Measurements from ENCODE around the gene RPL18A.

The RPL18A gene

DNA sequence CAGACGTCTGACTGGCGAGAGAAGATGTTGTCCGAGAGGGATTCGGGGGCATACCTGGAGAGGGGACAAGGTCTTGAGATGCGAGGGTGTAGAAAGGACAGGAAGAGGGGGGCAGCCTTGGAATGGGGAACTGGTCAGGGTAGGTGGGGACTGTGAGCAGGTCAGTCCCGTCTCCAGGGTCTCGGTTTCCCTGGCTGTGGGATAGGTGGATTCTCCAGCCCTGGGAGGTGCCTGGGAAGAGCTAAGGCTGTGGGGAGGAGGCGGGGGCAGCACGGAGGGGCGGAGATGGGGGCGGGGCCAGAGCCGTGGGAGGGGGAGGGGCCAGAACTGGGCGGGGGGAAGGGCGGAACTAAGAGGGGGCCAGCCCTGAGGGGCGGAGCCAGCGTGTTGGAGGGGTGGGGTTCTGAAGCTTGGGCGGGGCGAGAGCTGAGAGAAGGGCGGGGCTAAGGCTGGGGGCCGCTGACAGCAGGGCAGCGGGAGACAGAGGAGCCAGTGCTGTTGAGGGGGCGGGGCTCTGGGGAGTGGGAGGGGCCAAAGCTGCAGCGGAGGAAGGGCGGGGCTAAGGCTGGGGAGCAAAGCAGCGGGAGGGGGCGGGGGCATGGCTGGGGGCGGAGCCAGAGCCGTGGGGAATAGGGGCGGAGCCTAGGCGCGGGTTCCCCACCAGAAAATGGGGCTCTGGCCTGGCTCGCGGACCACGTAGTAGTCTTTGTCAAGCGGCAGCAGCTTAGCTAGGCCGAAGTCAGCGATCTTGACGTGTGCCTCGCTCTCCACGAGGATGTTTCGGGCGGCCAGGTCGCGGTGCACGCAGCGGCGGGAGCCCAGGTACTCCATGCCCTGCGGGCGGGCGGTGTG is 28.9 kb upstream of the RPL18A start:
- Histone ChIP-seq H3K4me1 (ENCODE audit: control insufficient read depth, insufficient read depth, low read length) (peaks cover 14% of the 10 kb centered on the region), H3K9me3 (ENCODE audit: control insufficient read depth, low read length) (no peaks in the 10 kb centered on the region), H3K4me3 (ENCODE audit: insufficient read depth, low read depth, low read length) (peak overlapping the region; percentile 39), H3K27ac (ENCODE audit: insufficient read depth, low read depth, low read length, poor library complexity, severe bottlenecking) (peak overlapping the region; percentile 76), H3K36me3 (ENCODE audit: control insufficient read depth, insufficient read depth, low read length) (no peaks in the 10 kb centered on the region), H3K27me3 (ENCODE audit: control insufficient read depth, insufficient read depth, low read length, poor library complexity, severe bottlenecking) (peaks cover 12% of the 10 kb centered on the region)
- 16 to 20% methylated on average over 50 of the region's 50 CpGs for WGBS, 2 experiments

DNA sequence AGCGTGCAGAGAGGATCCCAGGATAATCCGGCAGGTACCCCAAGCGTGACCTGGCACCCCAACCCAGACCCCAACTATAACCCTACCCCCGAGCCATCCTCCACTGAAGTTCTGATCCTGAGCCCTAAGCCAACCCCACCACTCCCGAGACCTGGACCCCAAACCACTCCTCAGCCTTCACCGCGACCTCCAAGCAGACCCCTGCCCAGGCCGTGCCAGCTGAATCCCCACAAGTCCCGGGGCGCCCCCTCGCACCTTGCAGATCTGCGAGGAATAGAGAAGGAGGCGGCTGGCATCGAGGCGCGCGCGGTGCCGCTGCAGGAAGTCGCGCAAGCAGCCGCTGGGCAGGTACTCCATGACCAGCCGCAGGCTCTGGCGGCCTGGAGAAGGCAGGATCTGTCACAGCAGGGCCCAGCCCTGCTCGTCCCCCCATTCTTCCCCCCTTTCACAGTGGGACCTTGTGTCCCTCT is 28.3 kb upstream of the RPL18A start:
- Histone ChIP-seq H3K27ac (ENCODE audit: insufficient read depth, low read depth, low read length, poor library complexity, severe bottlenecking) (no peak overlapping the region), H3K36me3 (ENCODE audit: control insufficient read depth, insufficient read depth, low read length) (no peaks in the 10 kb centered on the region), H3K4me3 (ENCODE audit: insufficient read depth, low read depth, low read length) (peak overlapping the region; percentile 29), H3K27me3 (ENCODE audit: control insufficient read depth, insufficient read depth, low read length, poor library complexity, severe bottlenecking) (peaks cover 12% of the 10 kb centered on the region), H3K9me3 (ENCODE audit: control insufficient read depth, low read length) (no peaks in the 10 kb centered on the region), H3K4me1 (ENCODE audit: control insufficient read depth, insufficient read depth, low read length) (peaks cover 14% of the 10 kb centered on the region)
- 63 to 66% methylated on average over 25 of the region's 25 CpGs for WGBS, 2 experiments

DNA sequence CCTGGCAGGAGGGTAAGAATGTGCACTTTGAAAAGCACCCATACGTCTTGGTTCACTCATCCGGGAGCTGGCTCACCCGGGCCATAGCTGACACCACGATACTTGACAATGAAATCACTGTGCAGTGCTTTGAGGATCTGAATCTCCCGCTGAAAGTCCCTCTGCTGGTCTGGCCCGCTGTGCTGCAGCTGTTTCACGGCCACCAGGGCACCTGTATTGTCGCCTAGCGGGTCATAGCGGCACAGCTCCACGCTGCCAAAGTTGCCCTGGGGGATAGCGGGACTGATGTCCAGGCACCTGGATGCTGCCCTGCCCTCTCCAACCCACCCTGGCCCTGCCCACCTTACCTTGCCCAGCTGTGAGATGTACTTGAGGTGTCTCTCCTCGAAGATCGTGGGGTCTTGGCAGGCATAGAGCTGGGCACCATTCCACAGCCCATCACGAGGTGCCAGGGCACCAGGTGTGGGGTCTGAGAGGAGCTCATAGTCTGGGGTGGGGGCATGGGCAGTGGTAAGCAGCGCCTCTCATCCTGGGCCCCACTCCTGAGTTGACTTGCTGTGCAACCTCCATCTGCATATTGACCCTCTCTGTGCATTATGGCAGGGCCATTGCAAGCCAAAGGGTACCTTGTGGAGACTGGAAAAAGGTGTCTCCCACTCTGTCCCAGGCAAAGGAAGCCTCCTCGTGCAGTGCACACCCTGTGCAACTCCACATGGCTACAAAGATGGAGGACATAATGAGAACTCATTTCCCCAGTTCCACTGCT is 27.1 kb upstream of the RPL18A start:
- H3K36me3 ChIP-seq (ENCODE audit: control insufficient read depth, insufficient read depth, low read length), result no peaks in the 10 kb centered on the region
- 92 to 93% methylated on average over 17 of the region's 17 CpGs for WGBS, 2 experiments
- peaks cover 12% of the 10 kb centered on the region for H3K27me3 ChIP-seq (ENCODE audit: control insufficient read depth, insufficient read depth, low read length, poor library complexity, severe bottlenecking)
- H3K4me1 ChIP-seq (ENCODE audit: control insufficient read depth, insufficient read depth, low read length), result peaks cover 14% of the 10 kb centered on the region
- no peak overlapping the region for H3K27ac ChIP-seq (ENCODE audit: insufficient read depth, low read depth, low read length, poor library complexity, severe bottlenecking)
- H3K4me3 ChIP-seq (ENCODE audit: insufficient read depth, low read depth, low read length), result no peak overlapping the region
- no peaks in the 10 kb centered on the region for H3K9me3 ChIP-seq (ENCODE audit: control insufficient read depth, low read length)

DNA sequence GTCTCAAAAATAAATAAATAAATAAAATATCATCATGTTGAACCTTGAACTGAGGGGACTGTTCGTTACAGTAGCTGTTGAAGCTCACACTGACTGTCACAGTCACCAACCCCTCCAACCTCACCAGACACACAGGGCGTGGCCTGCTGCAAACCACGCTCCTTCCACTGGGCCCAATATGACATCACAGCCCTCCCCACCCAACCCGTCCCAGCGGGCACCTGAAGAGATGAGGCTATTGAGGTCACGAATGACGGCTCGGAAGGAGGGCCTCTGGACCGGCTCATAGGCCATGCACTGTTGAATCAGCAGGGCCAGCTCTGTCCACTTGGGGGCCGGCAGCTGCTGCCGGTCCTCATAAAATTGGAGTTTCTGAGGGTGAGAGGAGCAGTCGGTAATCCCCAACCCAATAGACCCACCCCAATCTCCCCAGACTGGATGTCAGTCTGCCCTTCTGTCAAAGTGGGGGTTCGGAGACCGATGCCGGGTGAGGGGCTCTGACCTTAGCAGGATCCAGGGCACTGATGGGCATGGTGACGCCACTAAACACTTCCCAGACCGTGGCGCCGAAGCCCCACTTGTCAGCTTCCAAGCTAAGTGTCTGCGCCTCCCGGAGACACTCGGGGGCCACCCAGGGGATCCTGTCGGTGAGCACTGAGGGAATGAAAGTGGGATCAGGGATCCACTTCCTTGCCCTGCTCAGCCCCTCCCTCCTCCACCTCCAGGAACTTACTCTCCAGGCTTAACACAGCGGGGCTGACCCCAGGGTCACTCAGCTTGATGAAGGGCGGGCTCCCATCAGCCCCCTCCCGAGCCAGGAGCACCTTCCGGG is 25.1 kb upstream of the RPL18A start:
- Histone ChIP-seq H3K27me3 (ENCODE audit: control insufficient read depth, insufficient read depth, low read length, poor library complexity, severe bottlenecking) (peaks cover 18% of the 10 kb centered on the region), H3K9me3 (ENCODE audit: control insufficient read depth, low read length) (no peaks in the 10 kb centered on the region), H3K36me3 (ENCODE audit: control insufficient read depth, insufficient read depth, low read length) (no peaks in the 10 kb centered on the region), H3K27ac (ENCODE audit: insufficient read depth, low read depth, low read length, poor library complexity, severe bottlenecking) (no peak overlapping the region), H3K4me3 (ENCODE audit: insufficient read depth, low read depth, low read length) (no peak overlapping the region), H3K4me1 (ENCODE audit: control insufficient read depth, insufficient read depth, low read length) (peaks cover 14% of the 10 kb centered on the region)
- 68 to 70% methylated on average over 27 of the region's 27 CpGs for WGBS, 2 experiments

DNA sequence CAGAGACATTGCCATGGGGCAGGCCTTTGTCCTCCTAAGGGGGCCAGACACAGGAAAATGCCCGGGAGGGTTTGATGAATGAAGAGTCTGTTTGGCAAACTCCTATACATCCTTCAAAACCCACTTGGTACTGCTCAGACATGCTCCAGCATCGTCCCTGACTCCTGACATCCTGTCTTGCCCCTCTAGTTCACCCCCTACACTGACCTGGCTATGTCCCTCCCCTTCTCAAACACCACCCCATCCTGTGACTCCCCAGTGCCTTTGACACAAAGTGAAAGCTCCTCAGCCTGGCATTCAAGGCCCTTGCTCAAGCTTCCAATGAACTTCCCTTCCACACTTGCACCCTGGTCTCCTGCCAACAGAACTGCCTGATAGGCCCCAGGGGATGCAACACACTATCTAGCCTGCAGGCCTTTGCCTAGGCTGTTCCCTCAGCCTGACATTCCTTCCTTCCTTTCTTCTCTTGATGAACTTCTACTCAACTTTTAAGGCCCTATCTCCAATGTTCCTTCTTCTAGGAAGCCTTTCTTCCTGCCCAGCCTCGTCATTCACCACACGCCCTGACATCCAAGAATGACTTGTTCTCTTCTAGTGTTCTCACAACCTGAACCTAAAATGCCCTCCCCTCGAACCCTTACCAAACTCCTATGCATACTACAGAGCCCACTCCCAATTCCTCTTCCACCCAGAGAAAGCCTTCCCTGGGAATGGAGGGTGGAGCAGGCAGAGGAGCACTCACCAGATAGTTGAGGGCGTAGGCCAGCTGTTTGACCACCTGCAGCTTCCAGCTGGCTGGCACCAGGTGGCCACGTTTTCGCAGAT is 24.3 kb upstream of the RPL18A start:
- Histone ChIP-seq H3K9me3 (ENCODE audit: control insufficient read depth, low read length) (no peaks in the 10 kb centered on the region), H3K27ac (ENCODE audit: insufficient read depth, low read depth, low read length, poor library complexity, severe bottlenecking) (no peak overlapping the region), H3K27me3 (ENCODE audit: control insufficient read depth, insufficient read depth, low read length, poor library complexity, severe bottlenecking) (peaks cover 24% of the 10 kb centered on the region), H3K36me3 (ENCODE audit: control insufficient read depth, insufficient read depth, low read length) (no peaks in the 10 kb centered on the region), H3K4me1 (ENCODE audit: control insufficient read depth, insufficient read depth, low read length) (peaks cover 8% of the 10 kb centered on the region), H3K4me3 (ENCODE audit: insufficient read depth, low read depth, low read length) (no peak overlapping the region)
- WGBS, 2 experiments, result 67 to 70% methylated on average over 8 of the region's 8 CpGs

DNA sequence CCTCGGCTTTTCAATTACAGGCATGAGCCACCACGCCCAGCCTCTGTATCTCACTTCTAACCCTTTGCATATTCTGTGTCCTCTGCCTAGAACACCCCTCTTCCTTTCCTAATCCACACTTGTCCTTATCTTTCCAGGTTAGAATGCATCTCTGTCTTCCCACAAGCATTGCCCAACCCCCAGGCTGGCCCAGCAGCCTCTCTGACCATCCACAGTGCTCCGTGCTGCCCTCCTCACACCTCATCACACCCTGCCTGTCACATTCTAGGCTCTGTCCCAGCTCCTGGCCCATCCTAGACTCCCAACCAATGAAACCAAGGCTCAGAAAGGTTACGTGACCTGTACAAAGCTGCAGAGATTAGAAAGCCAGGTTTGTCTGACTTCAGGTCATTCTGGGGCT is 23.2 kb upstream of the RPL18A start:
- 76 to 83% methylated on average over 4 of the region's 4 CpGs for WGBS, 2 experiments
- peaks cover 14% of the 10 kb centered on the region for H3K4me1 ChIP-seq (ENCODE audit: control insufficient read depth, insufficient read depth, low read length)
- H3K36me3 ChIP-seq (ENCODE audit: control insufficient read depth, insufficient read depth, low read length), result no peaks in the 10 kb centered on the region
- no peak overlapping the region for H3K27ac ChIP-seq (ENCODE audit: insufficient read depth, low read depth, low read length, poor library complexity, severe bottlenecking)
- H3K4me3 ChIP-seq (ENCODE audit: insufficient read depth, low read depth, low read length), result no peak overlapping the region
- peaks cover 29% of the 10 kb centered on the region for H3K27me3 ChIP-seq (ENCODE audit: control insufficient read depth, insufficient read depth, low read length, poor library complexity, severe bottlenecking)
- no peaks in the 10 kb centered on the region for H3K9me3 ChIP-seq (ENCODE audit: control insufficient read depth, low read length)

DNA sequence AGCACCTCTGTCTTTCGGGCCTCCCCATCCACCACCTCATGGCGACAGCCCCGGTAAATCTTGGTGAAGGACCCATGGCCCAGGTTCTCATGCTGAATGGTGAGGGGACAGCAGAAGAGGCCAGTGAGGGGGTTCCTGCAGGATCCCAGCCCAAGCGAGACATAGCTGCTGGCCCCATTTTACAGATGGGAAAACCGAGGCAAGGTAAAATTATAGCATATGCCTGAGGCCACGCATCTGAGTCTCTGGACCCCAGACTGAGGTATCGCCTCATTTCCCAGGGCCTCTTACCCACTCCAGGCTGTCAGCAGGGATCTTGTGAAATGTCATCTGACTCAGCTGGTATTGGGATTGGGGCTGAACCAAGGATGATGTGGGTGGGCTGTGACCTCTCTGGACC is 21.7 kb upstream of the RPL18A start:
- Histone ChIP-seq H3K4me3 (ENCODE audit: insufficient read depth, low read depth, low read length) (no peak overlapping the region), H3K27ac (ENCODE audit: insufficient read depth, low read depth, low read length, poor library complexity, severe bottlenecking) (no peak overlapping the region), H3K4me1 (ENCODE audit: control insufficient read depth, insufficient read depth, low read length) (peaks cover 15% of the 10 kb centered on the region), H3K27me3 (ENCODE audit: control insufficient read depth, insufficient read depth, low read length, poor library complexity, severe bottlenecking) (peaks cover 35% of the 10 kb centered on the region), H3K36me3 (ENCODE audit: control insufficient read depth, insufficient read depth, low read length) (no peaks in the 10 kb centered on the region), H3K9me3 (ENCODE audit: control insufficient read depth, low read length) (no peaks in the 10 kb centered on the region)
- 96% methylated on average over 7 of the region's 7 CpGs for WGBS, 2 experiments

DNA sequence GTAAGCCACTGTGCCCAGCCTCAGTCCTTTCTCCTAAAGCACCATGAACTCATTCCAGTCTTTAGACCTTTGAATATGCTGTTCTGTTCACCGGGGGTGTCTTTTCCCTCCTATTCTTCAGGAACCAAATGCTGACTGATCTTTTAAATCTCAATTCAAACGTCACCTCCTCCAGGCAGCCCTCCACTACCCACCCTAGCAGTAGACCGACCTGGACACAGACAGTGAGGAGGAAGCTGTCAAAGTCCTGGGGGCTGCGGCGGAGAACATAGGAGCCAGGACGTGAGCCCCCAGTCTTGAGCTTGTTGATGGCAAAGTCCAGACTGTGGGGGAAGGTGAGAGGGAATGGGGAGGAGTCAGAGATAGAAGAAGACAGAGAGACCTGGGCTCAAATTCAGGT is 19.7 kb upstream of the RPL18A start:
- peaks cover 10% of the 10 kb centered on the region for H3K4me1 ChIP-seq (ENCODE audit: control insufficient read depth, insufficient read depth, low read length)
- no peak overlapping the region for H3K27ac ChIP-seq (ENCODE audit: insufficient read depth, low read depth, low read length, poor library complexity, severe bottlenecking)
- H3K36me3 ChIP-seq (ENCODE audit: control insufficient read depth, insufficient read depth, low read length), result no peaks in the 10 kb centered on the region
- 84 to 86% methylated on average over 6 of the region's 6 CpGs for WGBS, 2 experiments
- no peaks in the 10 kb centered on the region for H3K9me3 ChIP-seq (ENCODE audit: control insufficient read depth, low read length)
- H3K27me3 ChIP-seq (ENCODE audit: control insufficient read depth, insufficient read depth, low read length, poor library complexity, severe bottlenecking), result peaks cover 42% of the 10 kb centered on the region
- H3K4me3 ChIP-seq (ENCODE audit: insufficient read depth, low read depth, low read length), result no peak overlapping the region

DNA sequence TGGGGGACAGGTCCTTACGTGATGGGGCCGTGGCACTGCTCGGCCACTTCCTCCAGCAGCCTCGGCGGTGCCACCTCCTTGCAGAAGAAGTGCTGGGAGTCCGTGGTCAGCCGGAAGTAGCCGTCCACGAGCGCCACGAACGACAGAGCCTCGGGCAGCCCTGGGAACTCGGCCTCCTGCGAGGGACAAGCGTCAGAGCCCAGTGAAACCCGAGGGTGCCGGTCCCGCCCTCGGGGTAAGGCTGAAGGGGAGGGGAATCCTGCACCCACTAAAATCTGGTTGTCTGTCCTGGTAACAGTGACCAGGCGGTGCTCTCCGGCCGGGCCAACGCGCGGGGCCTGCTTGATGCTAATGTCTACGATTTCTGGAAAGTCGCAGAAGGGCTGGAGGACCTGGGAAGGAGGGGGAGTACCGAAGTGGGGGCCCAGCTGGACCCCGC is 18.3 kb upstream of the RPL18A start:
- 7 to 8% methylated on average over 30 of the region's 30 CpGs for WGBS, 2 experiments
- Histone ChIP-seq H3K4me3 (ENCODE audit: insufficient read depth, low read depth, low read length) (peak overlapping the region; percentile 38), H3K36me3 (ENCODE audit: control insufficient read depth, insufficient read depth, low read length) (no peaks in the 10 kb centered on the region), H3K4me1 (ENCODE audit: control insufficient read depth, insufficient read depth, low read length) (peaks cover 7% of the 10 kb centered on the region), H3K27ac (ENCODE audit: insufficient read depth, low read depth, low read length, poor library complexity, severe bottlenecking) (no peak overlapping the region), H3K27me3 (ENCODE audit: control insufficient read depth, insufficient read depth, low read length, poor library complexity, severe bottlenecking) (peaks cover 42% of the 10 kb centered on the region), H3K9me3 (ENCODE audit: control insufficient read depth, low read length) (no peaks in the 10 kb centered on the region)

Measured in ectodermal cell (in vitro differentiated cells).